CD14-positive monocyte (primary cell): Measurements from ENCODE around the gene PYROXD2. TPM values are rescaled to one million over a fixed set of nuclear protein-coding genes. Genes with fewer than 3 reads are reported as not detected.

Experiments
- DNase-seq, 3 donors: peaks; one replicate each; pipeline ENCODE4 v3.0.0-alpha.2; 2011 to 2022
- H2AFZ ChIP-seq: 2 replicates; pipeline ENCODE4 v1.6.0; 2012; ENCODE audit warnings: mild to moderate bottlenecking, low read depth, low read length, inconsistent platforms; ENCODE audit not compliant: insufficient read depth, poor library complexity, severe bottlenecking
- H3K27ac ChIP-seq, 2 donors: 1 replicate in 1 of 2; 2 replicates in 1 of 2; pipeline ENCODE4 v1.5.1; 2012 to 2013; ENCODE audit warnings: low read length in 2 of 2, control low read depth in 1 of 2, inconsistent platforms in 1 of 2, low read depth in 1 of 2, mild to moderate bottlenecking in 1 of 2
- H3K27me3 ChIP-seq, 2 donors: one replicate each; pipeline versions ENCODE4 v1.6.0 to v1.6.1; 2011 to 2013; ENCODE audit warnings: low read length in 2 of 2; ENCODE audit not compliant: control insufficient read depth in 2 of 2, insufficient read depth in 2 of 2
- H3K36me3 ChIP-seq, 2 donors: replicated peaks in 1 of 2; 1 replicate in 1 of 2; 2 replicates in 1 of 2; pipeline versions ENCODE4 v1.5.1 to v1.6.1; 2012 to 2013; ENCODE audit warnings: low read length in 2 of 2, control low read depth in 1 of 2, inconsistent platforms in 1 of 2, mild to moderate bottlenecking in 1 of 2; ENCODE audit not compliant: insufficient read depth in 2 of 2, control insufficient read depth in 1 of 2
- H3K4me1 ChIP-seq, 2 donors: 1 replicate in 1 of 2; 2 replicates in 1 of 2; pipeline versions ENCODE4 v1.5.1 to v1.6.1; 2012 to 2013; ENCODE audit warnings: low read length in 2 of 2, control low read depth in 1 of 2, inconsistent platforms in 1 of 2, mild to moderate bottlenecking in 1 of 2, moderate library complexity in 1 of 2; ENCODE audit not compliant: insufficient read depth in 2 of 2, control insufficient read depth in 1 of 2
- H3K4me2 ChIP-seq: replicated peaks from 2 replicates; pipeline ENCODE3; 2012; ENCODE audit warnings: low read length, moderate library complexity, mild to moderate bottlenecking; ENCODE audit not compliant: poor library complexity, severe bottlenecking; ENCODE audit errors: extremely low read depth
- H3K4me3 ChIP-seq, 3 experiments: fragments of 200-600 bp in 1 of 3; sonication (generic) in 1 of 3; replicated peaks in 1 of 3; 1 replicate in 2 of 3; 2 replicates in 1 of 3; pipeline ENCODE4 v1.5.1; 2011 to 2013; ENCODE audit warnings: low read length in 3 of 3, mild to moderate bottlenecking in 3 of 3, control low read depth in 2 of 3, low read depth in 2 of 3, inconsistent platforms in 1 of 3, moderate library complexity in 1 of 3
- H3K79me2 ChIP-seq: 2 replicates; pipeline ENCODE4 v1.6.0; 2012; ENCODE audit warnings: mild to moderate bottlenecking, control low read depth, inconsistent platforms, low read length, moderate library complexity; ENCODE audit not compliant: insufficient read depth
- H3K9ac ChIP-seq: 2 replicates; pipeline ENCODE4 v1.6.0; 2017; ENCODE audit warnings: low read length, mild to moderate bottlenecking; ENCODE audit not compliant: insufficient read depth, poor library complexity, severe bottlenecking
- H3K9me3 ChIP-seq, 2 donors: replicated peaks in 1 of 2; 1 replicate in 1 of 2; 2 replicates in 1 of 2; pipeline versions ENCODE4 v1.5.1 to v1.6.1; 2012 to 2013; ENCODE audit warnings: low read length in 2 of 2, control low read depth in 1 of 2; ENCODE audit not compliant: control insufficient read depth in 1 of 2, insufficient read depth in 1 of 2
- H4K20me1 ChIP-seq: 2 replicates; pipeline ENCODE4 v1.6.0; 2012; ENCODE audit warnings: mild to moderate bottlenecking, low read length, control low read depth, moderate library complexity; ENCODE audit not compliant: insufficient read depth
- H3K27ac Mint-ChIP-seq, 7 donors: one replicate each; pipeline ENCODE4 v1.8.0; 2020; ENCODE audit warnings: mild to moderate bottlenecking in 7 of 7, mixed read lengths in 7 of 7, moderate library complexity in 6 of 7, inconsistent platforms in 2 of 7
- H3K27me3 Mint-ChIP-seq, 3 donors: one replicate each; pipeline ENCODE4 v1.8.0; 2021 to 2022; ENCODE audit warnings: low read depth in 3 of 3, mild to moderate bottlenecking in 3 of 3, mixed read lengths in 3 of 3, moderate library complexity in 3 of 3, inconsistent platforms in 1 of 3
- H3K36me3 Mint-ChIP-seq, 2 donors: one replicate each; pipeline ENCODE4 v1.8.0; 2020; ENCODE audit warnings: mixed read lengths in 2 of 2, inconsistent platforms in 1 of 2, mild to moderate bottlenecking in 1 of 2
- H3K4me1 Mint-ChIP-seq: one replicate; pipeline ENCODE4 v1.8.0; 2020; ENCODE audit warnings: mild to moderate bottlenecking, mixed read lengths
- H3K4me3 Mint-ChIP-seq, 2 donors: one replicate each; pipeline ENCODE4 v1.8.0; 2020; ENCODE audit warnings: mild to moderate bottlenecking in 2 of 2, mixed read lengths in 2 of 2, moderate library complexity in 1 of 2
- H3K9me3 Mint-ChIP-seq, 7 donors: one replicate each; pipeline ENCODE4 v1.8.0; 2020 to 2022; ENCODE audit warnings: mixed read lengths in 7 of 7, mild to moderate bottlenecking in 6 of 7, moderate library complexity in 6 of 7, inconsistent platforms in 2 of 7
- CTCF ChIP-seq: fragments of 200-600 bp; IDR thresholded peaks from one replicate; pipeline ENCODE4 v1.8.0; 2022; ENCODE audit warnings: antibody characterized with exemption, mild to moderate bottlenecking
- WGBS: methylation state at CpG from one replicate; pipeline ENCODE4 v1.1.5; 2013; ENCODE audit warnings: missing lambda C conversion rate; ENCODE audit not compliant: insufficient coverage; 5-methylcytosine and 5-hydroxymethylcytosine counted together
- intact Hi-C, 2 donors: fragments of 100-400 bp; cut with micrococcal nuclease; formaldehyde crosslinking; loops; one replicate each; pipeline versions ENCODE4 v1.15.0 to v1.15.1; 2023
- polyA plus RNA-seq, 3 donors: library from polyadenylated mRNA; depleted of rRNA in 1 of 3; unstranded in 2 of 3; stranded (reverse) in 1 of 3; fragments of 300-500 nt in 2 of 3; fragments of >200 nt in 1 of 3; fragmentation: Illumina TruSeq in 2 of 3; gene quantifications; 1 replicate in 2 of 3; 2 replicates in 1 of 3; pipeline ENCODE4 v1.2.3, GENCODE V29; 2012 to 2021

Gene PYROXD2
- polyA plus RNA-seq, 3 donors = 0.27 to 21.6 (median 1.00) TPM

- Histone ChIP-seq H3K4me3 (no peak overlapping the region), H3K4me1 (no peaks in the 10 kb centered on the region), H3K36me3 (no peaks in the 10 kb centered on the region), H3K79me2 (no peaks in the 10 kb centered on the region), H3K9me3 (no peaks in the 10 kb centered on the region), H3K4me2 (no peak overlapping the region), H3K27ac (no peak overlapping the region), H3K27me3 (peaks cover 0 to 4% of the 10 kb centered on the region in 2 donors), H4K20me1 (no peaks in the 10 kb centered on the region), H2AFZ (no peak overlapping the region), H3K9ac (no peak overlapping the region)
- H3K27ac Mint-ChIP-seq = peak overlapping the region in 1 of 7 donors; percentile 30
- no peaks in the 10 kb centered on the region for H3K36me3 Mint-ChIP-seq
- 67% methylated on average over 8 of the region's 8 CpGs for WGBS
- no peaks in the 10 kb centered on the region for H3K9me3 Mint-ChIP-seq
- H3K4me3 Mint-ChIP-seq = no peak overlapping the region
- TF ChIP-seq CTCF = no peak
- DNase-seq = no peak
- peaks cover 13 to 24% (median 16%) of the 10 kb centered on the region in 3 donors for H3K27me3 Mint-ChIP-seq
- H3K4me1 Mint-ChIP-seq = peaks cover 3% of the 10 kb centered on the region
- intact Hi-C loops = no loop called here
Observed at GRCh38 chr10:98457721-98458120, 42.7 kb upstream of the PYROXD2 start.

GRCh38 chr10:98456686-98457482 is 41.9 kb upstream of the PYROXD2 start:
- no peaks in the 10 kb centered on the region for H3K36me3 Mint-ChIP-seq
- Histone ChIP-seq H3K79me2 (no peaks in the 10 kb centered on the region), H3K4me1 (no peaks in the 10 kb centered on the region), H3K9me3 (no peaks in the 10 kb centered on the region), H3K27ac (no peak overlapping the region), H3K36me3 (no peaks in the 10 kb centered on the region), H3K4me3 (no peak overlapping the region), H2AFZ (no peak overlapping the region), H3K9ac (no peak overlapping the region), H4K20me1 (no peaks in the 10 kb centered on the region), H3K4me2 (no peak overlapping the region), H3K27me3 (peaks cover 0 to 4% of the 10 kb centered on the region in 2 donors)
- DNase-seq = no peak
- H3K27me3 Mint-ChIP-seq = peaks cover 15 to 26% (median 18%) of the 10 kb centered on the region in 3 donors
- H3K9me3 Mint-ChIP-seq = no peaks in the 10 kb centered on the region
- TF ChIP-seq CTCF = no peak
- H3K4me1 Mint-ChIP-seq = peaks cover 3% of the 10 kb centered on the region
- intact Hi-C loops = no loop called here
- H3K4me3 Mint-ChIP-seq = no peak overlapping the region
- 92% methylated on average over 7 of the region's 12 CpGs for WGBS
- H3K27ac Mint-ChIP-seq = no peak overlapping the region
